Endothelial cell of umbilical vein (primary cell): ENCODE measurements around the gene SLC9B1. TPM values are rescaled to one million over a fixed set of nuclear protein-coding genes. Genes with fewer than 3 reads are reported as not detected.

Source experiments
- BruUV-seq: library from RNA; stranded (reverse); fragments of 400-500 nt; replicated peaks from 2 replicates; lab custom pipeline; 2021; lab: Mats Ljungman, UMichigan
- CTCF ChIA-PET: fragments of 300-600, 350-600 bp; sonication (Branson Sonifier 250); formaldehyde crosslinking; loops from one replicate; lab custom pipeline; 2021; ENCODE audit warnings: antibody characterized with exemption, inconsistent platforms; lab: Charles Lee
- POLR2A ChIA-PET: fragments of 300-600, 350-600 bp; sonication (Branson Sonifier 250); formaldehyde crosslinking; loops from one replicate; lab custom pipeline; 2021; ENCODE audit warnings: antibody characterized with exemption, inconsistent platforms; lab: Charles Lee
- DNase-seq: peaks from one replicate; pipeline ENCODE4 v3.0.0-alpha.2; 2011; ENCODE audit warnings: low read depth, low spot score
- FAIRE-seq: peaks from 2 replicates; lab custom pipeline; 2011; peaks lifted over from hg19 to GRCh38; lab: Jason Lieb, UNC
- H2AFZ ChIP-seq: 2 replicates; pipeline ENCODE4 v1.6.0; 2012; ENCODE audit warnings: low read depth, low read length, control low read depth, inconsistent platforms
- H3K27ac ChIP-seq: 2 replicates; pipeline ENCODE4 v1.5.1; 2011; ENCODE audit warnings: low read depth, mild to moderate bottlenecking, control low read depth, low read length, moderate library complexity; ENCODE audit not compliant: insufficient read depth
- H3K27me3 ChIP-seq, 2 experiments: 2 replicates each; pipeline versions ENCODE4 v1.6.0 to v1.6.1; 2011; ENCODE audit warnings: low read length in 2 of 2, mixed read lengths in 1 of 2; ENCODE audit not compliant: control insufficient read depth in 2 of 2, insufficient read depth in 2 of 2
- H3K36me3 ChIP-seq, 2 experiments: 2 replicates in 1 of 2; 3 replicates in 1 of 2; pipeline ENCODE4 v1.5.1; 2011; ENCODE audit warnings: low read length in 2 of 2, mild to moderate bottlenecking in 1 of 2, moderate library complexity in 1 of 2; ENCODE audit not compliant: control insufficient read depth in 2 of 2, insufficient read depth in 2 of 2; ENCODE audit errors: extremely low read depth in 1 of 2
- H3K4me1 ChIP-seq: 3 replicates; pipeline ENCODE4 v1.5.1; 2011; ENCODE audit warnings: mild to moderate bottlenecking, low read length; ENCODE audit not compliant: control insufficient read depth, insufficient read depth; ENCODE audit errors: extremely low read depth
- H3K4me2 ChIP-seq: 2 replicates; pipeline ENCODE4 v1.6.1; 2011; ENCODE audit warnings: low read length, control low read depth, mixed read lengths; ENCODE audit not compliant: insufficient read depth
- H3K4me3 ChIP-seq, 3 experiments: fragments of 200-600 bp in 1 of 3; sonication (generic), shearing (Covaris generic) in 1 of 3; replicated peaks in 1 of 3; 2 replicates each; pipeline ENCODE4 v1.5.1; 2011 to 2016; ENCODE audit warnings: control low read depth in 3 of 3, low read length in 3 of 3, mild to moderate bottlenecking in 2 of 3, inconsistent platforms in 1 of 3, low read depth in 1 of 3, moderate library complexity in 1 of 3; ENCODE audit not compliant: insufficient read depth in 1 of 3
- H3K79me2 ChIP-seq: 2 replicates; pipeline ENCODE4 v1.6.0; 2012; ENCODE audit warnings: low read length, inconsistent platforms; ENCODE audit not compliant: control insufficient read depth, insufficient read depth
- H3K9ac ChIP-seq: replicated peaks from 2 replicates; pipeline ENCODE3; 2011; ENCODE audit warnings: low read length, control low read depth; ENCODE audit not compliant: insufficient read depth; ENCODE audit errors: extremely low read depth
- H3K9me1 ChIP-seq: replicated peaks from 3 replicates; pipeline ENCODE4 v1.6.0; 2011; ENCODE audit warnings: mild to moderate bottlenecking, low read length; ENCODE audit not compliant: control insufficient read depth, insufficient read depth; ENCODE audit errors: extremely low read depth
- H3K9me3 ChIP-seq: replicated peaks from 2 replicates; pipeline ENCODE4 v1.5.1; 2012; ENCODE audit warnings: low read length, inconsistent platforms; ENCODE audit not compliant: control insufficient read depth, insufficient read depth
- H4K20me1 ChIP-seq: replicated peaks from 2 replicates; pipeline ENCODE3; 2011; ENCODE audit warnings: mild to moderate bottlenecking, low read length; ENCODE audit not compliant: control insufficient read depth, insufficient read depth; ENCODE audit errors: extremely low read depth
- CTCF ChIP-seq, 2 donors: IDR thresholded peaks; 1 replicate in 1 of 2; 2 replicates in 1 of 2; pipeline ENCODE4 v1.5.1; 2011; ENCODE audit warnings: low read length in 2 of 2, mild to moderate bottlenecking in 2 of 2, moderate library complexity in 2 of 2, control low read depth in 1 of 2, inconsistent platforms in 1 of 2, low read depth in 1 of 2; ENCODE audit not compliant: insufficient read depth in 1 of 2; ENCODE audit errors: extremely low read depth in 1 of 2
- EZH2 ChIP-seq: IDR thresholded peaks from 2 replicates; pipeline ENCODE4 v1.6.1; 2012; ENCODE audit warnings: borderline replicate concordance, low read depth, mild to moderate bottlenecking, moderate library complexity, low read length, inconsistent platforms; ENCODE audit not compliant: severe bottlenecking
- FOS ChIP-seq: IDR thresholded peaks from 2 replicates; pipeline ENCODE4 v1.6.1; 2011; ENCODE audit warnings: mild to moderate bottlenecking, low read length, moderate library complexity, borderline replicate concordance; ENCODE audit not compliant: insufficient read depth
- GATA2 ChIP-seq: IDR thresholded peaks from 2 replicates; pipeline ENCODE4 v1.7.0; 2011; ENCODE audit warnings: low read depth, mild to moderate bottlenecking, moderate library complexity, mixed read lengths, low read length; ENCODE audit not compliant: insufficient read length, insufficient read depth
- JUN ChIP-seq: IDR thresholded peaks from 2 replicates; pipeline ENCODE4 v1.6.1; 2011; ENCODE audit warnings: borderline replicate concordance, low read depth; ENCODE audit not compliant: insufficient read length, insufficient read depth
- MYC ChIP-seq: IDR thresholded peaks from one replicate; pipeline ENCODE4 v1.6.1; 2011; ENCODE audit warnings: mild to moderate bottlenecking, low read depth, low read length
- POLR2A ChIP-seq: IDR thresholded peaks from 2 replicates; pipeline ENCODE4 v1.6.1; 2012; ENCODE audit warnings: low read depth, mild to moderate bottlenecking, control low read depth, low read length
- POLR2AphosphoS5 ChIP-seq: IDR thresholded peaks from 2 replicates; pipeline ENCODE4 v1.6.1; 2012; ENCODE audit warnings: low read depth, mild to moderate bottlenecking, control low read depth, low read length, moderate library complexity; ENCODE audit not compliant: insufficient read depth
- dilution Hi-C: fragments of 300-500 bp; cut with MboI; formaldehyde crosslinking; loops from one replicate; pipeline ENCODE4 v1.15.0; 2019; ENCODE audit warnings: low sequenced_read_pairs; ENCODE audit not compliant: extremely low pct_ligation_motif_present
- intact Hi-C: fragments of 100-400 bp; cut with micrococcal nuclease; formaldehyde crosslinking; loops from one replicate; pipeline ENCODE4 v1.10.0; 2022
- polyA plus RNA-seq, 4 experiments: library from polyadenylated mRNA; depleted of rRNA in 3 of 4; stranded (reverse) in 3 of 4; unstranded in 1 of 4; fragments of >200 nt; gene quantifications; 2 replicates each; pipeline versions ENCODE4 v1.2.1 to v1.2.3, GENCODE V29; 2011 to 2012; ENCODE audit warnings: missing spikeins in 1 of 4
- total RNA-seq: library from RNA; stranded (reverse); gene quantifications from 2 replicates; pipeline ENCODE4 v1.2.3, GENCODE V29; 2021
- TF ChIP-seq, protein P1 (sequence below): IDR thresholded peaks from 2 replicates; pipeline ENCODE4 v1.6.1; 2011; ENCODE audit not compliant: insufficient read depth, insufficient read length

The SLC9B1 gene
- total and polyA plus RNA-seq, 2 donors (not counting 3 experiments of a cell fraction or from before 2014, with no cell fraction given) = 0.19 to 0.49 TPM

DNA sequence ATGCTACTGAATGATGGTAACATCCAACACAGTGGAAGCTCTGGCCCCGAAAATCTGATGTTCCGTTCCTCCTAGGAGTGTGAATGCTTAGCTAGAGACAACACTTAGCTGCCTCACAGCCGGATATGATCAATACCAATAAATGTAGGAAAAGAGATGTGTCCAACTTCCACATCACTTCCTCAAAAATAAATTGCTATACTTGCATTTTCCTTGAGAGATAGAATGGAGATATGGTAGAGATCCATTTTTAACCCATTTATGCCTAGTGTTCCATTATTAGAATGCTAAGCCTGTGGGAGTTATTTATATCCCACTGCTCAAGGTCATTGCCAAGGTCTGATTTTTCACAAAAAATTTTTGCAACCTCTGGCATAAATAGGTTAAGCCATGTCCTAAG lies 5.5 kb upstream of the SLC9B1 start:
- no peaks in the 10 kb centered on the region for H3K36me3 ChIP-seq
- no peak overlapping the region for H3K9ac ChIP-seq
- H3K9me3 ChIP-seq = no peaks in the 10 kb centered on the region
- no peaks in the 10 kb centered on the region for H3K9me1 ChIP-seq
- H4K20me1 ChIP-seq = no peaks in the 10 kb centered on the region
- no peaks in the 10 kb centered on the region for H3K27me3 ChIP-seq
- H3K79me2 ChIP-seq = no peaks in the 10 kb centered on the region
- TF ChIP-seq JUN (no peak), GATA2 (no peak), POLR2A (no peak), FOS (no peak), EZH2 (no peak), CTCF (IDR thresholded peaks at IDR 0.05; ENCODE audit: extremely low read depth in 1 of 2, insufficient read depth in 1 of 2, low read depth in 1 of 2, low read length in 2 of 2) (no peak), MYC (no peak), POLR2AphosphoS5 (no peak)
- TF ChIP-seq, protein P1, sequence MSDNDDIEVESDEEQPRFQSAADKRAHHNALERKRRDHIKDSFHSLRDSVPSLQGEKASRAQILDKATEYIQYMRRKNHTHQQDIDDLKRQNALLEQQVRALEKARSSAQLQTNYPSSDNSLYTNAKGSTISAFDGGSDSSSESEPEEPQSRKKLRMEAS = no peak
- H2AFZ ChIP-seq = no peak overlapping the region
- no peak overlapping the region for H3K27ac ChIP-seq
- peaks cover under 1% of the 10 kb centered on the region for H3K4me1 ChIP-seq
- ChIA-PET POLR2A (no interaction called here), CTCF (interaction anchor here (1.4 kb wide), 1 partner anchor 594 kb away, joined by 3 read pairs; no protein-coding TSS in a partner anchor)
- no TSS peak for BruUV-seq
- H3K4me3 ChIP-seq = no peak overlapping the region
- DNase-seq (no peak), FAIRE-seq (no peak)
- intact Hi-C loops (no loop called here), dilution Hi-C loops (no loop called here)
- H3K4me2 ChIP-seq = no peak overlapping the region
